Measurements from ENCODE around the gene CNTNAP2.

DNA sequence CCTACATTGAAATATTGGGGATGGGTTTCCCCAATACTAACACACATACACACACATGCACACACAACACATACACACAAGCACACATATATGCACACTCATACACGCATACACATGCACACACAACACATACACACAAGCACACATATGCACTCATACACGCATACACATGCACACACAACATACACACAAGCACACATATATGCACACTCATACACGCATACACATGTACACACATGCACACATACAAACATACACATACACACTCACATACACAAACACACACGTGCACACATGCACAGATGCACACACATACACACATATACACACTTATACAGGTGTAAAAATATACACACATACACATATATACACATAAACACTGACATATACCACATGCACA is 2346.6 kb downstream of the CNTNAP2 start:
- TF ChIP-seq, protein P1, sequence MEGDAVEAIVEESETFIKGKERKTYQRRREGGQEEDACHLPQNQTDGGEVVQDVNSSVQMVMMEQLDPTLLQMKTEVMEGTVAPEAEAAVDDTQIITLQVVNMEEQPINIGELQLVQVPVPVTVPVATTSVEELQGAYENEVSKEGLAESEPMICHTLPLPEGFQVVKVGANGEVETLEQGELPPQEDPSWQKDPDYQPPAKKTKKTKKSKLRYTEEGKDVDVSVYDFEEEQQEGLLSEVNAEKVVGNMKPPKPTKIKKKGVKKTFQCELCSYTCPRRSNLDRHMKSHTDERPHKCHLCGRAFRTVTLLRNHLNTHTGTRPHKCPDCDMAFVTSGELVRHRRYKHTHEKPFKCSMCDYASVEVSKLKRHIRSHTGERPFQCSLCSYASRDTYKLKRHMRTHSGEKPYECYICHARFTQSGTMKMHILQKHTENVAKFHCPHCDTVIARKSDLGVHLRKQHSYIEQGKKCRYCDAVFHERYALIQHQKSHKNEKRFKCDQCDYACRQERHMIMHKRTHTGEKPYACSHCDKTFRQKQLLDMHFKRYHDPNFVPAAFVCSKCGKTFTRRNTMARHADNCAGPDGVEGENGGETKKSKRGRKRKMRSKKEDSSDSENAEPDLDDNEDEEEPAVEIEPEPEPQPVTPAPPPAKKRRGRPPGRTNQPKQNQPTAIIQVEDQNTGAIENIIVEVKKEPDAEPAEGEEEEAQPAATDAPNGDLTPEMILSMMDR (IDR thresholded peaks at IDR 0.05) = no peak
- no peak for TF ChIP-seq POLR2A (IDR thresholded peaks at IDR 0.05)

All from uterus (tissue), 2 donors.